Left forelimb (tissue), 1 donor: ENCODE measurements around the gene SPOUT1.
A peak's percentile ranks its signal among the peaks of the same experiment; 100 is the strongest.

ENCODE experiments used
- DNase-seq: peaks from one replicate; pipeline ENCODE4 v3.0.0-alpha.2; 2018; ENCODE audit warnings: low spot score

SPOUT1 gene

GRCh38 chr9:128836509-128837145 lies 7.0 kb upstream of the SPOUT1 start:
- DNase-seq, result no peak

DNA sequence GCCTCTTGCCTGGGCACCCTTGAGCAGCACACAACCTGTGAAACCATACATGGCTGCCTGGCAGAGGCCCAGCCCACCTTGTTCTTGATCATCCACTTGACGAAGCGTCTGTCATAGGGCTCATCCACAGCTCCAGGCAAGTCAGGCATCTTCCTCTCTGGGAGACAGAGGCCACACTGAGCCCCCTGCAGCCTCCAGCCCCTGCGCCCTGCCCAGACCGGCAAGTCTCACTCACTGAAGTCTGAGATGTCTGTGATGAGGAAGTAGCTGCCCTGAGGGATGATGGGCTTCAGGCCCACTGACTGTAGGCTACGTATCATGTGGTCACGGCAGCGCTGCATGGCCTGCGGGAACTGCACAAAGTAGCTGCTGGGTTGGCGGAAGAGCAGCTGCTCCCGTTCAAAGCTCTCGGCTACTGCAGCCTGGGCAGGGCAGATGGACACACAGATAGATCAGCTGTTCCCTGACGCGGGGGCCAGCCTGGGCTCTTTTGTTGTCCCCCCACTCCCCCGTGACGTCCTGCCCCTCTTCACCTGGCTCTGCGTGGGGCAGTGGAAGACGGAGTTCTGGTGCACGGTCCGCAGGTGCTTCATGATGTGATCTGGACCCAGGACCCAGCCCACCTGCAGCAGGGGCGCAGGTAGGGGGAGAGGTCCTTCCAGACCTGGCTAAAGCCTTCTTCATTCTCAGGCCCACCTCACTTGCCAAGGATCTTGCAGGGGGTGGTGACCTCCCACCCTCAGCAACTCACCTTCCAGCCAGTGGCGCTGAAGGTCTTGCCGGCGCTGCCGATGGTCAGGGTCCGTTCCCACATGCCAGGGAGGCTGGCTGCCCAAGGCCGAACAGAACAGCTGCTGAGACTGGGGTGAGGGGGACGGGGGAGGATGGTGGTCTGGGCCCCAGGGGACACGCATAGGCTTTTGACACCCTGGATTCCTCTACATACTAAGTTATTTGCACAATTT lies 5.9 kb upstream of the SPOUT1 start:
- DNase-seq, result no peak

GRCh38 chr9:128833696-128834095 lies 4.1 kb upstream of the SPOUT1 start:
- DNase-seq, result no peak

DNA sequence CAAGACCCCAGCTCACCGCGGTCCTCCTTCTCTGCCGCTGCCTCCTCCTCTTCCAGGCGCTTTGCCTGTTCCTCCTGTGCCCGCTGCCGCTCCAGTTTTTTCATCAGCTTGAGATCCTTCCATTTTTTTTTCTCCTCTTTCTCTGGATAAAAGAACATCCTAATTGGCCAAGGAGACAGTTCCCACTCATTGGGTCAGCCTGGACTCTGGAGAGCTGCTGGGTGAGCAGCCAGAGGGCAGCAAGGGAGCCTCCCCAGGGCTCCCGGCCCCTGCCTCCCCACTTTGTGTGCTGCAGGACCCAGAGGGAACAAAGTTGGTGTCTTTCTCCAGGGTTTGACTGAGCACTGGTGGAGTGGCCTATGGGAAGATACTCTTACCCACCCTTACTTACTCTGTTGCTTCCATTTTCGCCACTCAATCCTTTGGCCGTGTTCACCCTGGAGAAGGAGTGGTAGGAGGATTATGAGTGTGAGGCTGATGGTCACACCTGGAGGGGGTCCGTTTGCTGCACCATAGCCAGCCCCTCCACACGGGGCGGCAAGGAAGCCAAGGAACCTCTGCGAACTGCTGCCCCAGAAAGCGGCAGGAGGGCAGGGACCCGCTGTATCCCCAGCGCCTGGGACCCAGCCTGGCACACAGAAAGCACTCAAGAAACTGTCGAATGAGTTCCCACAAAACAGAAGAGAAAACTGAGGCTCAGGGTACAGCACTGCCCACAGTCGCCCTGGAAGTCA lies 708 bp downstream of the SPOUT1 start:
- no peak for DNase-seq

DNA sequence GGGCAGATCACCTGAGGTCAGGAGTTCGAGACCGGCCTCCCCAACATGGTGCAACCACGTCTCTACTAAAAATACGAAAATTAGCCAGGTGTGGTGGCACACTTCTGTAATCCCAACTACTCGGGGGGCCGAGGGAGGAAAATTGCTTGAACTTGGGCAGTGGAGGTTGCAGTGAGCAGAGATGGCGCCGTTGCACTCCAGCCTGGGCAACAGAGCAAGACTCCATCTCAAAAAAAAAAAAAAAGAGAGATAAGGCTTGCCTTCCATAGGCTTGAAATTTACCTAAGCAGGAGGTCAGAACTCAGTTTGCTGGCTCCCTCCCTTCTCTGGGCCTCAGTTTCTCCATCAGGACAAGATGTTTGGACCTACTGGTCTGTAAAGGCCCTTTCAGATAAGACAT lies 1.3 kb downstream of the SPOUT1 start:
- no peak for DNase-seq

GRCh38 chr9:128825923-128826700 lies 3.5 kb downstream of the SPOUT1 start:
- no peak for DNase-seq

GRCh38 chr9:128824911-128825310 lies 4.7 kb downstream of the SPOUT1 start:
- DNase-seq, result no peak

- no peak for DNase-seq
Measured at GRCh38 chr9:128823903-128824406, 5.6 kb downstream of the SPOUT1 start.

GRCh38 chr9:128823362-128823902 lies 6.2 kb downstream of the SPOUT1 start:
- no peak for DNase-seq

- DNase-seq, result no peak
Measured at GRCh38 chr9:128822407-128823042, 7.1 kb downstream of the SPOUT1 start.

- DNase-seq, result no peak
Measured at GRCh38 chr9:128821584-128822406, 7.8 kb downstream of the SPOUT1 start.

DNA sequence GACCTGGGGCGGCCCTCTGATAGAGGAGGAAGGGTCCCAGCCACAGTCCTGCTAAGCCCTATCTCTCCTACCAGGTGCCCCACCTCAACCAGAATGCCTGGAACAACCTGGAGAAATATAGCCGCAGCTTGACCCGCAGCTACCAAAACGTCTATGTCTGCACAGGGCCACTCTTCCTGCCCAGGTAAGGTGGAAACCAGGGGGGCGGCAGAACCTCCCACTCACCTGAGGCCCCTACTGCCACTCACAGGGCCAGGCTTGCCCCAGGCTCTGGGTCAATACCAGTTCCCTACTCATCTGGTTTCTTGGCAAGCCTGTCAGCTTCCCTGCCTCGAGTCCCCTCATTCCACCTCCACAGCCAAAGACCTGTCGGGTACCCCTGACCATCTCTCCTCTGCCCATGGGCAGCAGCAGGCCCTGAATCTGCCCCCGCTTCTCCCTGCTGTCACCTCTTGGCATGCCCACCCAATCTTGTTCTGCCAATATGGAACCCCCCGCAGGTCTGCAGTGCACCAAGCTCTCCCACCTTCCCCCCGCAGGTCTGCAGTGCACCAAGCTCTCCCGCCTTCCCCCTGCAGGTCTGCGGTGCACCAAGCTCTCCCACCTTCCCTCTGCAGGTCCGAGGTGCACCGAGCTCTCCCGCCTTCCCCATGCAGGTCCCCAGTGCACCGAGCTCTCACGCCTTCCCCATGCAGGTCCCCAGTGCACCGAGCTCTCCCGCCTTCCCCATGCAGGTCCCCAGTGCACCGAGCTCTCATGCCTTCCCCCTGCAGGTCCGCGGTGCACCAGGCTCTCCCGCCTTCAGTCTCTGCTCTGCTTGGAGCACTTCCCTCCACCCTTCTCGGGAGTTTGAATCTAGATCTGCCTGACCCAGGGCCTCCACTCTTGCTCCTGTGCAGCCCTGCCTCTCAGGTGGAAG lies 8.7 kb downstream of the SPOUT1 start:
- no peak for DNase-seq

DNA sequence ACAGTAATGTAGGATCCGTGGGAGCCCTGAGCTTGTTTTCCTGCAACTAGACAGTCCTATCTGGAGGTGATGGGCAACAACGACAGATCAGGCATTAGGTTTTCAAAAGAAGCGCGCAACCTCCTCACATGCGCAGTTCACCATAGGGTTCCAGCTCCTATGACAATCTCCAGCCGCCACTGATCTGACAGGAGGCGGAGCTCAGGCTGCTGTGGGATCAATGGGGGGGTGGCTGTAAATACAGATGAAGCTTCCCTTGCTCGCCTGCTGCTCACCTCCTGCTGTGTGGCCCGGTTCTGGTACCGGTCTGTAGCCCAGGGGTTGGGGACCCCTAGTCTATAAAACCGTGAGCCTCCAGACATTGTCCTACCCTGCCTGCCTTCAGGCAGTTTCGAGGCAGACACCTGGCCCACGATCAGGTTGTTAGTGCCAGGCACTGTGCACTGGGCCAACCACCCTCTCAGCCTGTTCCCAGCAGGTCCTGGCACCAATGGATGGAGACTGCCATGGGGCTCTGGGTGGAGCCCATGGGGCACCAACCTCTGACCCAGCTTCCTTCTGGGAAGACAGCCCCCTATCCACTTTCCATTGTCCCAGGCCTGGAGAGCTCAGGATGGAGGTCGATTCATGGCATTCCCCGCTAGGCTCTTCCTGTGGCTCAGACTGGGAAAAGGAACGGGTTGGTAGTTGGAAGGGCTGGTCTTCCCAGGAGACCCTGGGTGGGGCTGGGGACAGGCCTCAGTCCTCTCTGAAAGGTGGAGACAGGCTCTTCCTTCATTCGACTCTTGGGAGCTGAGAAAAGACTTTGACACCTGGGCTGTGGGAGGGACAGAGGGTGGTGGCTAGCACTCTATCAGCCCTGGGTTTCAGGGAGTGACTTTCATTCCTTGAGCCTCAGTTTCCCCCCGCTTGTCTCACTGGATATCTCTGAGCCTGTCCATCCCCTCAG lies 9.6 kb downstream of the SPOUT1 start:
- no peak for DNase-seq

- DNase-seq, result no peak
Measured at GRCh38 chr9:128818839-128819715, 10.5 kb downstream of the SPOUT1 start.

DNA sequence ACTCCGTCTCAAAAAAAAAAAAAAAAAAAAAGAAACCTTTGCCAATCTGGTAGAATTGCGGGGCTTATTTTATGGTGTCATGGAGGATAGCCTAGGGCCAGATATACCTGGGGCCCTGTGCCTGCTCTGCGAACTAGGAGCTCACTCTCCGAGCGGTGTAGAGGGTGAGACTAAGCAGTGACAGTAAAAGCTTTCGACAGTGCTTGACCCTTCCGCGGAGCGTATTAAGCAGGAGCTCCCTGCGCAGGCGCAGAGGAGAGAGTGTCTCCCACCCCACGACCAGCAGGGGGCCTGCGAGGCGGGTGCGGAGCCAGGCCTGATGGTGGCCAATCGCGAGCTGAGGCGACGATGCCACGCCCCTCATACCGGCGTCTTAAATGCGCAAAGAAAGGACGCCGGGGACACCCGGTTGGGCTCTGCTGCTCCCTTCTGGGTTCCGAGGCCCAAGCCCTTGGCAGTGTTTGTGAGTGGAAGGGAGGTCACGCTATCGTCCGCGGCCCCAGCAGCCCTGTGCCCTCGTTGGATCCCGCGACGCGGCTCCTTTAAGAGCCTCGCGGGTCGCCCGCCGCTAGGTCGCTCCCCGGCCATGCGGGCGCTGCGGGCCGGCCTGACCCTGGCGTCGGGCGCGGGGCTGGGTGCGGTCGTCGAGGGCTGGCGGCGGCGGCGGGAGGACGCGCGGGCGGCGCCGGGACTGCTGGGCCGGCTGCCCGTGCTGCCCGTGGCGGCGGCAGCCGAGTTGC lies 11.3 kb downstream of the SPOUT1 start, which contains the start of gene ENDOG:
TSS of gene ENDOG (plus strand) at position 402 of the 740 bp plus-strand sequence. CDS start at position 587, 185 bp downstream.
- DNase-seq, result peak; percentile 97

- no peak for DNase-seq
Measured at GRCh38 chr9:128810873-128811272, 18.7 kb downstream of the SPOUT1 start.
